Upper lobe of left lung (tissue), 6 donors: ENCODE results near the gene MTCL1. TPM values are rescaled to one million over a fixed set of nuclear protein-coding genes. Genes with fewer than 3 reads are reported as not detected.
A peak's percentile ranks its signal among the peaks of the same experiment; 100 is the strongest.

Source experiments
- ATAC-seq, 2 donors: fragments of 200-7000 bp; cut with Tn5 transposase; one replicate each; pipeline ENCODE4 v1.9.1; 2022; ENCODE audit warnings: mild to moderate bottlenecking in 2 of 2, moderate library complexity in 2 of 2; ENCODE audit not compliant: low FRiP score in 2 of 2
- DNase-seq, 2 donors: peaks; one replicate each; pipeline ENCODE4 v3.0.0-alpha.2; 2019 to 2020
- H3K27ac ChIP-seq, 4 donors: fragments of 200-600 bp; sonication (generic); one replicate each; pipeline ENCODE4 v1.5.1; 2016 to 2019
- H3K27me3 ChIP-seq, 4 donors: fragments of 200-600 bp; sonication (generic); one replicate each; pipeline ENCODE4 v1.5.1; 2017 to 2019
- H3K36me3 ChIP-seq, 4 donors: fragments of 200-600 bp; sonication (generic); one replicate each; pipeline ENCODE4 v1.5.1; 2016 to 2019
- H3K4me1 ChIP-seq, 4 donors: fragments of 200-600 bp; sonication (generic); one replicate each; pipeline ENCODE4 v1.5.1; 2018 to 2019
- H3K4me3 ChIP-seq, 4 donors: fragments of 200-600 bp; sonication (generic); one replicate each; pipeline ENCODE4 v1.5.1; 2017 to 2019; ENCODE audit warnings: mild to moderate bottlenecking in 2 of 4, moderate library complexity in 1 of 4
- H3K9me3 ChIP-seq, 4 donors: fragments of 200-600 bp; sonication (generic); one replicate each; pipeline ENCODE4 v1.5.1; 2018 to 2019
- EP300 ChIP-seq, 4 donors: sonication (generic); formaldehyde crosslinking; IDR thresholded peaks; one replicate each; pipeline ENCODE4 v1.5.1; 2017; ENCODE audit warnings: antibody characterized with exemption in 4 of 4, control low read depth in 2 of 4
- POLR2A ChIP-seq, 4 donors: fragments of 450-650 bp; IDR thresholded peaks; one replicate each; pipeline ENCODE4 v1.5.1; 2016 to 2017; ENCODE audit warnings: antibody characterized with exemption in 4 of 4, mild to moderate bottlenecking in 2 of 4
- POLR2AphosphoS5 ChIP-seq, 2 donors: sonication (generic); formaldehyde crosslinking; IDR thresholded peaks; one replicate each; pipeline ENCODE4 v1.5.1; 2017; ENCODE audit warnings: antibody characterized with exemption in 2 of 2
- WGBS, 2 donors: methylation state at CpG; one replicate each; pipeline ENCODE4 v1.1.5; 2017 to 2018; 5-methylcytosine and 5-hydroxymethylcytosine counted together
- total RNA-seq, 6 donors: library from RNA; depleted of rRNA in 4 of 6; stranded (reverse); fragments of >200 nt in 4 of 6; gene quantifications; one replicate each; pipeline versions ENCODE4 v1.1.0 to v1.2.1, GENCODE V29; 2016 to 2021
- TF ChIP-seq, protein P1 (sequence below), 6 experiments: fragments of 450-650 bp in 4 of 6; fragments of 200-600 bp in 2 of 6; sonication (generic) in 2 of 6; IDR thresholded peaks; one replicate each; pipeline ENCODE4 v1.5.1; 2016 to 2019; ENCODE audit warnings: antibody characterized with exemption in 6 of 6
- donor health status: DM: no; HTN: no; CAD: no; lungs with moderate emphysema.
- donor health status: DM: no; HTN: yes; CAD: no; lungs with severe emphysema.

The MTCL1 gene
- total RNA-seq, 6 donors from 2014 or later: 4.5 to 17.9 (median 8.1) TPM

DNA sequence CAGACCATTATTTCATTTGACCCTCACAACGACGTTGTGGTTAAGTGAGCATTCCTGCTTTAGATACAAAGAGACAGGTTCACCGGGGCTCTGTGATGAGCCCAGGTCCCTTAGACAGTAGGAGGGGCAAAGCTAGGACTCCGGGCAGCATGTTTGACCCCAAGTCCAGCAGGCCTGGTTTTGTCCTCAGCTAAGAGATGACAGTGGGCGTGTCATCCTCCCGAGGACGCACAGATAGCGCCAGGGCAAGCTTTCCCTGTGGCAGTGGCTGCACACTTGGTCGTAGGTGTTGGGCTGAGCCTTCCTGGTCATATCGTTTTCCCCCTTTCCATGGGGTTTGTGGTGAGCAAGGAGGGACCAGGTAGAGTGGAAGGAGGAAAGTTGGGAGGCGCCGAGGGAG, 76.3 kb downstream of the MTCL1 start:
- H3K4me3 ChIP-seq: no peak overlapping the region
- H3K27ac ChIP-seq: no peak overlapping the region
- WGBS, 2 donors: 75 to 91% methylated on average over 12 of the region's 12 CpGs
- H3K9me3 ChIP-seq: no peaks in the 10 kb centered on the region
- no peaks in the 10 kb centered on the region for H3K4me1 ChIP-seq
- no peaks in the 10 kb centered on the region for H3K36me3 ChIP-seq
- DNase-seq (no peak), ATAC-seq (no peak)
- no peaks in the 10 kb centered on the region for H3K27me3 ChIP-seq
- TF ChIP-seq POLR2AphosphoS5 (IDR thresholded peaks at IDR 0.05) (no peak), EP300 (IDR thresholded peaks at IDR 0.05) (no peak), POLR2A (IDR thresholded peaks at IDR 0.05) (no peak)
- TF ChIP-seq, protein P1, sequence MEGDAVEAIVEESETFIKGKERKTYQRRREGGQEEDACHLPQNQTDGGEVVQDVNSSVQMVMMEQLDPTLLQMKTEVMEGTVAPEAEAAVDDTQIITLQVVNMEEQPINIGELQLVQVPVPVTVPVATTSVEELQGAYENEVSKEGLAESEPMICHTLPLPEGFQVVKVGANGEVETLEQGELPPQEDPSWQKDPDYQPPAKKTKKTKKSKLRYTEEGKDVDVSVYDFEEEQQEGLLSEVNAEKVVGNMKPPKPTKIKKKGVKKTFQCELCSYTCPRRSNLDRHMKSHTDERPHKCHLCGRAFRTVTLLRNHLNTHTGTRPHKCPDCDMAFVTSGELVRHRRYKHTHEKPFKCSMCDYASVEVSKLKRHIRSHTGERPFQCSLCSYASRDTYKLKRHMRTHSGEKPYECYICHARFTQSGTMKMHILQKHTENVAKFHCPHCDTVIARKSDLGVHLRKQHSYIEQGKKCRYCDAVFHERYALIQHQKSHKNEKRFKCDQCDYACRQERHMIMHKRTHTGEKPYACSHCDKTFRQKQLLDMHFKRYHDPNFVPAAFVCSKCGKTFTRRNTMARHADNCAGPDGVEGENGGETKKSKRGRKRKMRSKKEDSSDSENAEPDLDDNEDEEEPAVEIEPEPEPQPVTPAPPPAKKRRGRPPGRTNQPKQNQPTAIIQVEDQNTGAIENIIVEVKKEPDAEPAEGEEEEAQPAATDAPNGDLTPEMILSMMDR (IDR thresholded peaks at IDR 0.05): no peak

DNA sequence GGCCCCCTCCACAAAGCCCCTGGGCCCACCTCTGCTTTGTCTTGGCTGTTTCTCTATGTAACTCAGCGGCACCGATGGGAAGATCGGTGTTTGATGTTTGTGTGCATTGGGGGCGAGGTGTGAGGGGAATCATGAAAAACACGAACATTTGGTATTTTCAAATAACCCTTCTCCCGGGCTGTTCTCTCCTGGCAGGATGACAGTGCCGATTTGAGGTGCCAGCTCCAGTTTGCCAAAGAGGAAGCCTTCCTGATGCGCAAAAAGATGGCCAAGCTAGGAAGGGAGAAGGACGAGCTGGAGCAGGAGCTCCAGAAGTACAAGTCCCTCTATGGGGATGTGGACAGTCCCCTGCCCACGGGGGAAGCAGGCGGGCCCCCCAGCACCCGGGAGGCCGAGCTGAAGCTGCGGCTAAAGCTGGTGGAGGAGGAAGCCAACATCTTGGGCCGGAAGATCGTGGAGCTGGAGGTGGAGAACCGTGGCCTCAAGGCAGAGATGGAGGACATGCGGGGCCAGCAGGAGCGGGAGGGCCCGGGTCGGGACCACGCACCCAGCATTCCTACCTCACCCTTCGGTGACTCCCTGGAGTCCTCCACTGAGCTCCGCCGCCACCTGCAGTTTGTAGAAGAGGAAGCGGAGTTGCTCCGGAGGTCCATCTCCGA, 78.1 kb downstream of the MTCL1 start:
- Histone ChIP-seq H3K27ac (no peak overlapping the region), H3K4me1 (peaks cover 0 to 2% (median 0%) of the 10 kb centered on the region in 4 donors), H3K27me3 (no peaks in the 10 kb centered on the region), H3K9me3 (no peaks in the 10 kb centered on the region), H3K36me3 (no peaks in the 10 kb centered on the region), H3K4me3 (no peak overlapping the region)
- 94% methylated on average over 21 to 28 of the region's 28 CpGs for WGBS, 2 donors
- ATAC-seq (no peak), DNase-seq (peak in 1 of 2 donors; percentile 57)
- TF ChIP-seq EP300 (IDR thresholded peaks at IDR 0.05) (no peak), POLR2A (IDR thresholded peaks at IDR 0.05) (no peak), POLR2AphosphoS5 (IDR thresholded peaks at IDR 0.05) (no peak)
- TF ChIP-seq, protein P1 (IDR thresholded peaks at IDR 0.05): no peak

DNA sequence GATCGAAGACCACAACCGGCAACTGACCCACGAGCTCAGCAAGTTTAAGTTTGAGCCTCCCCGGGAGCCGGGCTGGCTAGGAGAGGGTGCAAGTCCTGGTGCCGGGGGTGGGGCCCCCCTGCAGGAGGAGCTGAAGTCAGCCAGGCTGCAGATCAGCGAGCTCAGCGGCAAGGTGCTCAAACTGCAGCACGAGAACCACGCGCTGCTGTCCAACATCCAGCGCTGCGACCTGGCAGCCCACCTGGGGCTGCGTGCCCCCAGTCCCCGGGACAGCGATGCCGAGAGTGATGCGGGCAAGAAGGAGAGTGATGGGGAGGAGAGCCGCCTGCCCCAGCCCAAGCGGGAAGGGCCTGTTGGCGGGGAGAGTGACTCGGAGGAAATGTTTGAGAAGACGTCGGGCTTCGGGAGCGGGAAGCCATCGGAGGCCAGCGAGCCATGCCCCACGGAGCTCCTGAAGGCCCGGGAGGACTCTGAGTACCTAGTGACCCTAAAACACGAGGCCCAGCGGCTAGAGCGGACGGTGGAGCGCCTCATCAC, 78.7 kb downstream of the MTCL1 start:
- 94 to 96% methylated on average over 29 to 35 of the region's 35 CpGs for WGBS, 2 donors
- peaks cover 0 to 6% (median 0%) of the 10 kb centered on the region in 4 donors for H3K4me1 ChIP-seq
- no peaks in the 10 kb centered on the region for H3K27me3 ChIP-seq
- H3K27ac ChIP-seq: no peak overlapping the region
- no peak overlapping the region for H3K4me3 ChIP-seq
- no peaks in the 10 kb centered on the region for H3K9me3 ChIP-seq
- TF ChIP-seq EP300 (IDR thresholded peaks at IDR 0.05) (no peak), POLR2A (IDR thresholded peaks at IDR 0.05) (no peak), POLR2AphosphoS5 (IDR thresholded peaks at IDR 0.05) (no peak)
- TF ChIP-seq, protein P1 (IDR thresholded peaks at IDR 0.05): no peak
- DNase-seq (peak in 1 of 2 donors; percentile 78), ATAC-seq (no peak)
- no peaks in the 10 kb centered on the region for H3K36me3 ChIP-seq

DNA sequence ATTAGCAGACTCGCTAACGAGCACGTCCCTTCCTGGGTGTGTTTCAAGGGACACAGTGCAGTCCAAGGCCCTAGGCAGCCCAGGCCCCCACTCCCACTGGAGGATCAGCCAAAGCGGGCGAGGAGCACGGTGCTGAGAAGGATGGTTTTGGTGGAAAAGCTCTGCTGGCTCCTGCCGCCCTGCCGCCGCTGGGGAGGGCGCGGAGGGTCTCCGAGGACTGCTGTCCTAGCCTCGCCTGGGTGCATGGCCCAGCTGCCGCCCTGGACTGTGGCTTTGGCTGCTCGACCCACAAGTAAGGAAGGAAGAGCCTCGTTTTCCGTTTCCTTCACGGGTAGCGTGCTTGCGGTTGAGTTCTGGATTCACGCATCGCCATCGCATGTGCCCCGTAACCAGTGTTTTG, 79.9 kb downstream of the MTCL1 start:
- H3K9me3 ChIP-seq: no peaks in the 10 kb centered on the region
- TF ChIP-seq EP300 (IDR thresholded peaks at IDR 0.05) (no peak), POLR2A (IDR thresholded peaks at IDR 0.05) (no peak), POLR2AphosphoS5 (IDR thresholded peaks at IDR 0.05) (no peak)
- TF ChIP-seq, protein P1 (IDR thresholded peaks at IDR 0.05): no peak
- ATAC-seq (no peak), DNase-seq (peak in 1 of 2 donors; percentile 62)
- peaks cover 0 to 6% (median 0%) of the 10 kb centered on the region in 4 donors for H3K4me1 ChIP-seq
- WGBS, 2 donors: 96% methylated on average over 23 to 24 of the region's 24 CpGs
- H3K4me3 ChIP-seq: no peak overlapping the region
- H3K27ac ChIP-seq: no peak overlapping the region
- H3K27me3 ChIP-seq: no peaks in the 10 kb centered on the region
- H3K36me3 ChIP-seq: no peaks in the 10 kb centered on the region
